Fibroblast of lung (primary cell): Measurements from ENCODE around the gene SLC17A6. TPM values are rescaled to one million over a fixed set of nuclear protein-coding genes. Genes with fewer than 3 reads are reported as not detected.

ENCODE experiments used
- DNase-seq, 2 donors: peaks; one replicate each; pipeline versions ENCODE4 v3.0.0 to v3.0.0-alpha.2; 2010; ENCODE audit warnings: low read depth in 2 of 2
- H2AFZ ChIP-seq: 2 replicates; pipeline ENCODE4 v1.5.1; 2012; ENCODE audit warnings: low read length, control low read depth, inconsistent platforms
- H3K27ac ChIP-seq: 2 replicates; pipeline ENCODE4 v1.5.1; 2011; ENCODE audit warnings: low read length, control low read depth; ENCODE audit not compliant: insufficient read depth
- H3K27me3 ChIP-seq: 2 replicates; pipeline ENCODE4 v1.5.1; 2011; ENCODE audit warnings: mild to moderate bottlenecking, low read length; ENCODE audit not compliant: control insufficient read depth, insufficient read depth
- H3K36me3 ChIP-seq: 2 replicates; pipeline ENCODE4 v1.5.1; 2011; ENCODE audit warnings: low read length; ENCODE audit not compliant: control insufficient read depth, insufficient read depth
- H3K4me1 ChIP-seq: 2 replicates; pipeline ENCODE4 v1.5.1; 2011; ENCODE audit warnings: low read length; ENCODE audit not compliant: control insufficient read depth, insufficient read depth; ENCODE audit errors: extremely low read depth
- H3K4me2 ChIP-seq: 2 replicates; pipeline ENCODE4 v1.5.1; 2011; ENCODE audit warnings: low read length, control low read depth; ENCODE audit not compliant: insufficient read depth; ENCODE audit errors: extremely low read depth
- H3K4me3 ChIP-seq, 4 experiments: fragments of 200-600 bp in 1 of 4; sonication (generic) in 1 of 4; replicated peaks in 1 of 4; 2 replicates each; pipeline ENCODE4 v1.5.1; 2011 to 2016; ENCODE audit warnings: low read length in 4 of 4, low read depth in 3 of 4, mild to moderate bottlenecking in 3 of 4, control low read depth in 2 of 4, inconsistent platforms in 1 of 4, mixed read lengths in 1 of 4; ENCODE audit not compliant: insufficient read depth in 1 of 4; ENCODE audit errors: control extremely low read depth in 1 of 4
- H3K79me2 ChIP-seq: 2 replicates; pipeline ENCODE4 v1.5.1; 2012; ENCODE audit warnings: mild to moderate bottlenecking, low read length, inconsistent platforms; ENCODE audit not compliant: control insufficient read depth, insufficient read depth
- H3K9ac ChIP-seq: 2 replicates; pipeline ENCODE4 v1.5.1; 2011; ENCODE audit warnings: mild to moderate bottlenecking, low read length, control low read depth; ENCODE audit not compliant: insufficient read depth
- H3K9me3 ChIP-seq: 2 replicates; pipeline ENCODE4 v1.5.1; 2012; ENCODE audit warnings: low read depth, low read length; ENCODE audit not compliant: control insufficient read depth, insufficient read depth
- H4K20me1 ChIP-seq: 2 replicates; pipeline ENCODE4 v1.5.1; 2011; ENCODE audit warnings: low read length; ENCODE audit not compliant: control insufficient read depth, insufficient read depth; ENCODE audit errors: extremely low read depth
- CTCF ChIP-seq, 2 donors: IDR thresholded peaks in 1 of 2; conservative IDR thresholded peaks in 1 of 2; 1 replicate in 1 of 2; 2 replicates in 1 of 2; pipeline ENCODE4 v1.5.1; 2011 to 2012; ENCODE audit warnings: low read length in 2 of 2, control low read depth in 1 of 2, inconsistent platforms in 1 of 2, low read depth in 1 of 2, mild to moderate bottlenecking in 1 of 2
- EZH2 ChIP-seq: IDR thresholded peaks from 2 replicates; pipeline ENCODE4 v1.5.1; 2012; ENCODE audit warnings: low read length, control low read depth, mild to moderate bottlenecking; ENCODE audit errors: missing control alignments
- polyA plus RNA-seq, 2 donors: library from polyadenylated mRNA; depleted of rRNA in 1 of 2; stranded (reverse) in 1 of 2; unstranded in 1 of 2; fragments of >200 nt; gene quantifications; 2 replicates each; pipeline ENCODE4 v1.2.1, GENCODE V29; 2011 to 2012; ENCODE audit warnings: missing spikeins in 1 of 2
- total RNA-seq: library from RNA; depleted of rRNA; stranded (reverse); fragments of >200 nt; gene quantifications from 2 replicates; pipeline ENCODE4 v1.2.1, GENCODE V29; 2014

SLC17A6 gene
- total and polyA plus RNA-seq, 2 donors (not counting 1 experiment from before 2014, with no cell fraction given) = not detected

GRCh38 chr11:22341588-22341931 lies 3.4 kb downstream of the SLC17A6 start:
- Histone ChIP-seq H4K20me1 (no peaks in the 10 kb centered on the region), H3K4me1 (no peaks in the 10 kb centered on the region), H3K79me2 (no peaks in the 10 kb centered on the region), H3K4me3 (no peak overlapping the region), H3K9ac (no peak overlapping the region), H3K27ac (no peak overlapping the region), H2AFZ (no peak overlapping the region), H3K4me2 (no peak overlapping the region), H3K27me3 (peaks cover 41% of the 10 kb centered on the region), H3K9me3 (no peaks in the 10 kb centered on the region), H3K36me3 (no peaks in the 10 kb centered on the region)
- DNase-seq = no peak
- TF ChIP-seq EZH2 (peak; percentile 31), CTCF (conservative IDR thresholded peaks at IDR 0.05 in 1 of 2, IDR thresholded peaks at IDR 0.05 in 1 of 2; ENCODE audit: low read depth in 1 of 2, low read length in 2 of 2) (no peak)

- no peak for TF ChIP-seq EZH2
- TF ChIP-seq CTCF (conservative IDR thresholded peaks at IDR 0.05 in 1 of 2, IDR thresholded peaks at IDR 0.05 in 1 of 2; ENCODE audit: low read depth in 1 of 2, low read length in 2 of 2) = no peak
- H2AFZ ChIP-seq = no peak overlapping the region
- H3K9me3 ChIP-seq = no peaks in the 10 kb centered on the region
- DNase-seq = no peak
- no peaks in the 10 kb centered on the region for H3K79me2 ChIP-seq
- no peaks in the 10 kb centered on the region for H3K4me1 ChIP-seq
- H3K4me3 ChIP-seq = no peak overlapping the region
- no peaks in the 10 kb centered on the region for H3K36me3 ChIP-seq
- H3K27me3 ChIP-seq = peaks cover 39% of the 10 kb centered on the region
- H3K27ac ChIP-seq = no peak overlapping the region
- no peaks in the 10 kb centered on the region for H4K20me1 ChIP-seq
- no peak overlapping the region for H3K9ac ChIP-seq
- no peak overlapping the region for H3K4me2 ChIP-seq
These were observed 4.2 kb downstream of the SLC17A6 start for GRCh38 chr11:22342211-22343031.

- Histone ChIP-seq H3K79me2 (no peaks in the 10 kb centered on the region), H3K27me3 (peaks cover 35% of the 10 kb centered on the region), H2AFZ (no peak overlapping the region), H3K27ac (no peak overlapping the region), H4K20me1 (no peaks in the 10 kb centered on the region), H3K9me3 (no peaks in the 10 kb centered on the region), H3K4me2 (no peak overlapping the region), H3K9ac (no peak overlapping the region), H3K4me1 (no peaks in the 10 kb centered on the region), H3K36me3 (no peaks in the 10 kb centered on the region), H3K4me3 (no peak overlapping the region)
- DNase-seq = no peak
- TF ChIP-seq EZH2 (no peak), CTCF (conservative IDR thresholded peaks at IDR 0.05 in 1 of 2, IDR thresholded peaks at IDR 0.05 in 1 of 2; ENCODE audit: low read depth in 1 of 2, low read length in 2 of 2) (no peak)
These were observed 4.8 kb downstream of the SLC17A6 start for GRCh38 chr11:22343032-22343324.
